ENCODE data around the gene SNX7.

Gene SNX7

GRCh38 chr1:98781906-98782305 lies 120.4 kb downstream of the SNX7 start:
- no peak for DNase-seq

- DNase-seq: no peak
These were observed 122.3 kb downstream of the SNX7 start for GRCh38 chr1:98783821-98784220.

- no peak for DNase-seq
These were observed 130.0 kb downstream of the SNX7 start for GRCh38 chr1:98791498-98791897.

GRCh38 chr1:98792123-98792522 lies 130.6 kb downstream of the SNX7 start:
- peak in 1 of 3 experiments; percentile 11 for DNase-seq

DNA sequence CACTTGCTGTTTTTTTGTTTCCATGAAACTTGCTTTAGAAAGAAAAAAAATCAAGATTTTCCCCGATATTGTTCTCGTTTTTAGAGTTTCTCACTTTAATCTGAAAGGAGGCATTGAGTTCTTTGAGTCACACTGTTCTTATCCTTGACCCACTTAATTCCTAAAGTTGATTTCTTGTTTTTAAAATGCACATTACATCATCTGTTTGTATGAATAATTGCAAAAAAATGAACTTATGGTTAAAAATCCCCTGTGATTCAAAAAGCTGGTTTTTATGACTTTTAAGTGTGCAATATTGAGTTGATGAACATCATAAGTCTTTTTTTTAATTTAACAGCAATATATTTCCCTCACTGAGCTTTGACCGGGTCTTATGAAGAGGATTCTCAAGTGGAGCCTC lies 131.6 kb downstream of the SNX7 start:
- DNase-seq: no peak

DNA sequence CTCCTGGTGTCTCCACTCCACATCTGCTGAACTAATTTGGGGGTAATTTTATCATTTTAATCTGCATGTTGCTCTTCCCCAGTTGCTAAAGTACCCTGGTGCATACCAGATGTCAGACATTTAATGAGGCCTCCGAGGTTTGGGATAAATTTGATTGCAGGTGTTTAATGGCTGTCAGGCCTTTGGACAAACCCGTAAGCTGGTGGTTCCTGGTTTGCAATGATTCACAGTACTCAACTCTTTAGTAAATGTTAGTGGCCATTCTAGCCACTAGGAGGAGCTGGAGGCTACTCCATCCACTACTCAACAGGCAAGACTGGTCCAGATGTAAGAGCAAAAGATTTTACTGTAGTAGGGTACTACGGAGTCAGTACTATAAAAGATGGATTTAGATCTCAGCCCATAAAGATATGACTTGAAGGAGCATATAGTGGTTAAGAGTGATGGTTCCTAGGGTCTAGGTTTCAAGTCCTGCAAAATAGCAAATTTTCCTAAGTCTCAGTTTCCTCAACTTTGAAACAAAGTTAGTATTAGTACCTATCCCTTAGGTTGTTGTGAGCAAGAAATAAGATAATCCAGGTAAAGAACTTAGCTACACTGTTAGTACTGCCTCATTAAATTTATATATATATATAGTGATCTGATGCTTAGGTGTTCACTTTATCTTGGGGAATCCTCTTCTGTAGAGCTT lies 132.8 kb downstream of the SNX7 start:
- DNase-seq: peak; percentile 24 to 82 (median 53)

DNA sequence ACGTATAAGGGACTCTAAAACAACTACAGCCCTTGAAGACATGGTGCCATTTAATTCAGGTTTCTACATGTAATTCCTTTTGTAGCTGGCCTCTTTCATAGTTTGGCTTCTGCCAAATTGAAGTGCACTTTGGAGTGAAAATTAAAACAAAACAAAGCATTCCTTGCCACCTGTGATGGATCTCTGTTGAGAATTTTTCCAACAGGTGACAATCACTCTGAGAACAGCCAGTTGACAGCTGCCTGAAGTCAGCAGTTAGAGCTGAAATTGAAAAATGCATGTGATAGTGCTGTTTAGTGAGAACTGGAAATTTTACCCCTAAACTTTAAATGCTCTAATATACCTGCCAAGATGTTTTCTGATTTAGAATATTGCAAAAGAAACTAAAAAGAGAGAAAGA lies 134.5 kb downstream of the SNX7 start:
- DNase-seq: no peak

- no peak for DNase-seq
These were observed 136.0 kb downstream of the SNX7 start for GRCh38 chr1:98797506-98797905.

Data from NCI-H1417 (cell line).